HCT116 (cell line): Measurements from ENCODE around the gene ESPNL. TPM values are rescaled to one million over a fixed set of nuclear protein-coding genes. Genes with fewer than 3 reads are reported as not detected.

Experiments used
- ATAC-seq: fragments of 200-7000 bp; cut with Tn5 transposase; 2 replicates; pipeline ENCODE4 v1.9.1; 2020; ENCODE audit warnings: mild to moderate bottlenecking, moderate library complexity
- BruUV-seq: library from RNA; stranded (reverse); fragments of 400-500 nt; replicated peaks from 2 replicates; lab custom pipeline; 2021; lab: Mats Ljungman, UMichigan
- CTCF ChIA-PET: fragments of 300-600 bp; sonication (Branson Sonifier 250); formaldehyde crosslinking; loops from one replicate; lab custom pipeline; 2021; ENCODE audit warnings: antibody characterized with exemption; lab: Charles Lee
- POLR2A ChIA-PET: fragments of 300-600, 350-600 bp; sonication (Branson Sonifier 250); formaldehyde crosslinking; loops from one replicate; lab custom pipeline; 2021; ENCODE audit warnings: antibody characterized with exemption; lab: Charles Lee
- RAD21 ChIA-PET, 2 experiments: fragments of 300-600 bp; sonication (Branson Sonifier 250); formaldehyde crosslinking; loops; one replicate each; lab custom pipeline; 2023; ENCODE audit warnings: low total read pairs in 2 of 2; ENCODE audit not compliant: uncharacterized antibody in 2 of 2, unreplicated experiment in 2 of 2, low non-redundant PET in 1 of 2; lab: Charles Lee
- DNase-seq: peaks from one replicate; pipeline ENCODE4 v3.0.0-alpha.2; 2010; ENCODE audit warnings: low read depth, low spot score
- H2AFZ ChIP-seq: fragments of 200-600 bp; shearing (Covaris generic), sonication (generic); 2 replicates; pipeline ENCODE4 v1.6.1; 2017; ENCODE audit warnings: low read depth, mixed run types, mixed read lengths, antibody characterized with exemption, low read length; ENCODE audit not compliant: poor library complexity, severe bottlenecking
- H3K27ac ChIP-seq: 2 replicates; pipeline ENCODE4 v1.5.1; 2012; ENCODE audit warnings: low read depth, low read length
- H3K27me3 ChIP-seq: fragments of 200-600 bp; sonication (generic); 2 replicates; pipeline ENCODE4 v1.6.1; 2016; ENCODE audit warnings: mixed run types, low read length, mixed read lengths; ENCODE audit not compliant: insufficient read depth
- H3K36me3 ChIP-seq, 2 experiments: fragments of 200-500 bp in 1 of 2; fragments of 200-600 bp in 1 of 2; sonication (Bioruptor generic) in 1 of 2; sonication (generic) in 1 of 2; 2 replicates each; pipeline versions ENCODE4 v1.5.1 to v1.6.1; 2014 to 2016; ENCODE audit warnings: low read length in 2 of 2, inconsistent platforms in 1 of 2, mixed read lengths in 1 of 2, mixed run types in 1 of 2; ENCODE audit not compliant: insufficient read depth in 2 of 2, control insufficient read depth in 1 of 2
- H3K4me1 ChIP-seq, 2 experiments: fragments of 200-600 bp in 1 of 2; sonication (generic) in 1 of 2; 2 replicates each; pipeline versions ENCODE4 v1.5.1 to v1.6.1; 2012 to 2017; ENCODE audit warnings: low read length in 2 of 2, inconsistent platforms in 1 of 2, mild to moderate bottlenecking in 1 of 2, mixed read lengths in 1 of 2, mixed run types in 1 of 2, moderate library complexity in 1 of 2; ENCODE audit not compliant: insufficient read depth in 2 of 2, control insufficient read depth in 1 of 2
- H3K4me2 ChIP-seq: fragments of 200-600 bp; sonication (generic); 2 replicates; pipeline ENCODE4 v1.6.1; 2017; ENCODE audit warnings: mixed run types, low read length, mixed read lengths
- H3K4me3 ChIP-seq, 2 experiments: fragments of 200-600 bp in 1 of 2; sonication (generic) in 1 of 2; replicated peaks in 1 of 2; 2 replicates each; pipeline ENCODE4 v1.5.1; 2011 to 2016; ENCODE audit warnings: low read length in 2 of 2, control low read depth in 1 of 2, low read depth in 1 of 2, mild to moderate bottlenecking in 1 of 2, mixed read lengths in 1 of 2, mixed run types in 1 of 2
- H3K79me2 ChIP-seq: fragments of 200-600 bp; sonication (generic); 2 replicates; pipeline ENCODE4 v1.6.1; 2017; ENCODE audit warnings: mild to moderate bottlenecking, mixed run types, low read length, moderate library complexity, mixed read lengths; ENCODE audit not compliant: insufficient read depth
- H3K9ac ChIP-seq: fragments of 200-600 bp; sonication (generic); 2 replicates; pipeline ENCODE4 v1.6.1; 2016; ENCODE audit warnings: low read length, mixed read lengths
- H3K9me2 ChIP-seq: fragments of 200-600 bp; sonication (generic), shearing (Covaris generic); 2 replicates; pipeline ENCODE4 v1.6.1; 2017; ENCODE audit warnings: mixed run types, mild to moderate bottlenecking, moderate library complexity; ENCODE audit not compliant: insufficient read depth
- H3K9me3 ChIP-seq, 2 experiments: fragments of 200-500 bp in 1 of 2; fragments of 200-600 bp in 1 of 2; sonication (Bioruptor generic) in 1 of 2; sonication (generic) in 1 of 2; 2 replicates each; pipeline ENCODE4 v1.6.1; 2014 to 2017; ENCODE audit warnings: low read length in 2 of 2, mixed read lengths in 2 of 2, inconsistent platforms in 1 of 2, low read depth in 1 of 2, mild to moderate bottlenecking in 1 of 2, mixed run types in 1 of 2, moderate library complexity in 1 of 2; ENCODE audit not compliant: control insufficient read depth in 1 of 2, insufficient read depth in 1 of 2
- H4K20me1 ChIP-seq: fragments of 200-600 bp; sonication (generic), shearing (Covaris generic); 2 replicates; pipeline ENCODE4 v1.6.1; 2017; ENCODE audit warnings: mixed run types, mild to moderate bottlenecking, moderate library complexity; ENCODE audit not compliant: insufficient read depth
- CEBPB ChIP-seq: IDR thresholded peaks from 2 replicates; pipeline ENCODE4 v1.6.1; 2012; ENCODE audit warnings: low read depth
- EGR1 ChIP-seq: IDR thresholded peaks from 2 replicates; pipeline ENCODE4 v1.6.1; 2012; ENCODE audit warnings: low read depth
- ELF1 ChIP-seq: IDR thresholded peaks from 2 replicates; pipeline ENCODE4 v1.6.1; 2012; ENCODE audit warnings: low read depth, borderline replicate concordance
- EZH2 ChIP-seq: fragments of 200-600 bp; sonication (generic); IDR thresholded peaks from 2 replicates; pipeline ENCODE4 v1.6.1; 2017; ENCODE audit warnings: antibody characterized with exemption, mixed run types
- EZH2phosphoT487 ChIP-seq: fragments of 200-600 bp; IDR thresholded peaks from 2 replicates; pipeline ENCODE4 v1.6.1; 2018; ENCODE audit warnings: antibody characterized with exemption, borderline replicate concordance
- JUND ChIP-seq: IDR thresholded peaks from 2 replicates; pipeline ENCODE4 v1.6.1; 2012
- RAD21 ChIP-seq: IDR thresholded peaks from 2 replicates; pipeline ENCODE4 v1.6.1; 2012; ENCODE audit warnings: low read depth, mild to moderate bottlenecking
- REST ChIP-seq: IDR thresholded peaks from 2 replicates; pipeline ENCODE4 v1.6.1; 2012; ENCODE audit warnings: low read depth
- SP1 ChIP-seq: IDR thresholded peaks from 2 replicates; pipeline ENCODE4 v1.6.1; 2012; ENCODE audit warnings: low read depth
- SRF ChIP-seq: IDR thresholded peaks from 2 replicates; pipeline ENCODE4 v1.6.1; 2012; ENCODE audit warnings: low read depth
- TCF7L2 ChIP-seq: IDR thresholded peaks from 2 replicates; pipeline ENCODE4 v1.7.0; 2011; ENCODE audit warnings: borderline replicate concordance, inconsistent platforms; ENCODE audit not compliant: insufficient read depth, insufficient read length; ENCODE audit errors: extremely low read depth
- ZBTB33 ChIP-seq: IDR thresholded peaks from 2 replicates; pipeline ENCODE4 v1.6.1; 2011; ENCODE audit warnings: mild to moderate bottlenecking, low read length, moderate library complexity; ENCODE audit not compliant: insufficient replicate concordance; ENCODE audit errors: extremely low read depth
- intact Hi-C: fragments of 100-400 bp; cut with micrococcal nuclease; formaldehyde crosslinking; loops from 2 replicates; pipeline ENCODE4 v1.10.0; 2022
- total RNA-seq: library from RNA; stranded (reverse); gene quantifications from one replicate; pipeline ENCODE4 v1.2.1, GENCODE V29; 2021; ENCODE audit not compliant: unreplicated experiment
- TF ChIP-seq, protein P1 (sequence below), 3 experiments: fragments of 200-600 bp in 1 of 3; sonication (generic) in 1 of 3; IDR thresholded peaks in 2 of 3; conservative IDR thresholded peaks in 1 of 3; 2 replicates each; pipeline ENCODE4 v1.5.1; 2012 to 2017; ENCODE audit warnings: low read depth in 2 of 3, low read length in 2 of 3, antibody characterized with exemption in 1 of 3, borderline replicate concordance in 1 of 3, control low read depth in 1 of 3, mild to moderate bottlenecking in 1 of 3, mixed read lengths in 1 of 3, mixed run types in 1 of 3, moderate library complexity in 1 of 3; ENCODE audit not compliant: insufficient read depth in 1 of 3
- TF ChIP-seq, protein P2 (sequence below): IDR thresholded peaks from 2 replicates; pipeline ENCODE4 v1.6.1; 2012

Gene ESPNL
- total RNA-seq, 1 experiment from 2014 or later, result 0.22 TPM

DNA sequence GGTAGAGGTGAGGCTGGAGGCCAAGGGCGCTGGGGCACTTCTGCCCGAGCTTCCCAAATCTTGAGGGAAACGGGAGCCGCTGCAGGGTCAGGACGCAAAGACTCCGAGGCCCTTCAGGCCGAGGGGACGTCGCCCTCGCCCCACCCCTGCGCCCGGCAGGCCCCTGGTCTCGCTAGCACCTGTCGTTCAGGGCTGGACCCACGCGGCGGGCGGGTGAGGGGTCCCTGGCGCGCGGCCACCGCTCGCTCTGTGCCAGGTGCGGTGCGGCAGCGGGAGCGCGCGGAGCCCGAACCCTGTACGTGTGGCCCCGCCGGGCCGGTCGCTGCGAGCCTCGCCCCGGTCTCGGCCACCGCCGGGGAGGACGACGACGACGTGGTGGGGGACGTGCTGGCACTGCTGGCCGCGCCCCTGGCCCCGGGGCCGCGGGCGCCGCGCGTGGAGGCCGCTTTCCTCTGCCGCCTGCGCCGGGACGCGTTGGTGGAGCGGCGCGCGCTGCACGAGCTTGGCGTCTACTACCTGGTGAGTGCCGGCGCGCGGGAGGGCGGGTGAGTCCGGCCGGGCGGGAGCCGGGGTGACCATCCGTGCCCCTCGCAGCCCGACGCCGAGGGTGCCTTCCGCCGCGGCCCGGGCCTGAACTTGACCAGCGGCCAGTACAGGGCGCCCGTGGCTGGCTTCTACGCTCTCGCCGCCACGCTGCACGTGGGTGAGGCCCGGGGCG is 63.5 kb downstream of the ESPNL start (continued):
- TF ChIP-seq TCF7L2 (no peak), JUND (no peak), EZH2 (no peak), SP1 (no peak)

DNA sequence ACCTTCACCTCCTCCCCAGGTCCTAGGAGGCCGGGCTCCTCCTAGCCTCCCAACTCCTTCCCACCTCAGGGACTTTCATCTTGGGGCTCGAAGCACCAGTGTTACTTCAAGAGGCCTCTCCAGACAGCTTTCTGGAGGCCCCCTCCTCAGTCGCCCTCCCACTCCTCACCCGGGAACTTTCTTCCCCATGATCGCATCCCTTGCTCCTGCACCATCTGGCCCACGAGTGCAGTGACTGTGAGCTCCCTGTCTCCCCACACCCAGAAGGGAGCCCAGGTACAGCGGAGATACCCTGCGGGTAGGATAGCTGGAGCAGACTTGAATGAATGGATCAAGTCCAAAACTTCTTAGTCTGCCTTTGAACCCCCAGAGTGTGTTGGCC is 64.8 kb downstream of the ESPNL start:
- ChIA-PET RAD21 (no interaction called here), CTCF (no interaction called here), POLR2A (no interaction called here)
- Histone ChIP-seq H3K27me3 (no peaks in the 10 kb centered on the region), H3K79me2 (no peaks in the 10 kb centered on the region), H2AFZ (no peak overlapping the region), H3K9me3 (no peaks in the 10 kb centered on the region), H3K9me2 (no peaks in the 10 kb centered on the region), H3K27ac (no peak overlapping the region), H3K4me3 (no peak overlapping the region), H3K4me1 (peaks cover 2 to 4% of the 10 kb centered on the region in 2 experiments; a peak in 3 of 4 replicates), H3K9ac (no peak overlapping the region), H3K4me2 (no peak overlapping the region), H4K20me1 (no peaks in the 10 kb centered on the region), H3K36me3 (no peaks in the 10 kb centered on the region; a peak in 1 of 4 replicates)
- no peak for ATAC-seq
- TF ChIP-seq REST, result no peak
- TF ChIP-seq CEBPB, result no peak
- TF ChIP-seq TCF7L2, result no peak
- TF ChIP-seq SP1, result no peak
- no peak for TF ChIP-seq ELF1
- no peak for TF ChIP-seq EGR1
- TF ChIP-seq, protein P1, sequence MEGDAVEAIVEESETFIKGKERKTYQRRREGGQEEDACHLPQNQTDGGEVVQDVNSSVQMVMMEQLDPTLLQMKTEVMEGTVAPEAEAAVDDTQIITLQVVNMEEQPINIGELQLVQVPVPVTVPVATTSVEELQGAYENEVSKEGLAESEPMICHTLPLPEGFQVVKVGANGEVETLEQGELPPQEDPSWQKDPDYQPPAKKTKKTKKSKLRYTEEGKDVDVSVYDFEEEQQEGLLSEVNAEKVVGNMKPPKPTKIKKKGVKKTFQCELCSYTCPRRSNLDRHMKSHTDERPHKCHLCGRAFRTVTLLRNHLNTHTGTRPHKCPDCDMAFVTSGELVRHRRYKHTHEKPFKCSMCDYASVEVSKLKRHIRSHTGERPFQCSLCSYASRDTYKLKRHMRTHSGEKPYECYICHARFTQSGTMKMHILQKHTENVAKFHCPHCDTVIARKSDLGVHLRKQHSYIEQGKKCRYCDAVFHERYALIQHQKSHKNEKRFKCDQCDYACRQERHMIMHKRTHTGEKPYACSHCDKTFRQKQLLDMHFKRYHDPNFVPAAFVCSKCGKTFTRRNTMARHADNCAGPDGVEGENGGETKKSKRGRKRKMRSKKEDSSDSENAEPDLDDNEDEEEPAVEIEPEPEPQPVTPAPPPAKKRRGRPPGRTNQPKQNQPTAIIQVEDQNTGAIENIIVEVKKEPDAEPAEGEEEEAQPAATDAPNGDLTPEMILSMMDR (IDR thresholded peaks at IDR 0.05 in 2 of 3, conservative IDR thresholded peaks at IDR 0.05 in 1 of 3; ENCODE audit: borderline replicate concordance in 1 of 3, insufficient read depth in 1 of 3, low read depth in 2 of 3, low read length in 2 of 3), result no peak
- no peak for TF ChIP-seq JUND
- TF ChIP-seq, protein P2, sequence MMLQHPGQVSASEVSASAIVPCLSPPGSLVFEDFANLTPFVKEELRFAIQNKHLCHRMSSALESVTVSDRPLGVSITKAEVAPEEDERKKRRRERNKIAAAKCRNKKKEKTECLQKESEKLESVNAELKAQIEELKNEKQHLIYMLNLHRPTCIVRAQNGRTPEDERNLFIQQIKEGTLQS, result no peak
- no peak for TF ChIP-seq EZH2
- TF ChIP-seq RAD21, result no peak
- TF ChIP-seq ZBTB33, result no peak
- TF ChIP-seq SRF, result no peak
- TF ChIP-seq EZH2phosphoT487, result no peak
- intact Hi-C loops, result no loop called here
- BruUV-seq, result no TSS peak
- DNase-seq, result no peak
